ENCODE measurements around the gene IRAK1. TPM values are rescaled to one million over a fixed set of nuclear protein-coding genes. Genes with fewer than 3 reads are reported as not detected.

The IRAK1 gene
- total RNA-seq, 1 donor from 2014 or later: 43.1 TPM

GRCh38 chrX:154040863-154041262, 21.2 kb upstream of the IRAK1 start:
- DNase-seq (ENCODE audit: low spot score): peak; percentile 19

- DNase-seq (ENCODE audit: low spot score): peak; percentile 93
Observed at GRCh38 chrX:154040307-154040756, 20.6 kb upstream of the IRAK1 start.

GRCh38 chrX:154039577-154039976, 19.9 kb upstream of the IRAK1 start:
- no peak for DNase-seq (ENCODE audit: low spot score)

GRCh38 chrX:154038656-154039055, 19.0 kb upstream of the IRAK1 start:
- no peak for DNase-seq (ENCODE audit: low spot score)

- no peak for DNase-seq (ENCODE audit: low spot score)
Observed at GRCh38 chrX:154037754-154038153, 18.1 kb upstream of the IRAK1 start.

- DNase-seq (ENCODE audit: low spot score): no peak
Observed at GRCh38 chrX:154036513-154036912, 16.8 kb upstream of the IRAK1 start.

GRCh38 chrX:154033848-154034247, 14.1 kb upstream of the IRAK1 start:
- no peak for DNase-seq (ENCODE audit: low spot score)

GRCh38 chrX:154032653-154033052, 13.0 kb upstream of the IRAK1 start:
- DNase-seq (ENCODE audit: low spot score): no peak

- no peak for DNase-seq (ENCODE audit: low spot score)
Observed at GRCh38 chrX:154032160-154032559, 12.5 kb upstream of the IRAK1 start.

- DNase-seq (ENCODE audit: low spot score): no peak
Observed at GRCh38 chrX:154030715-154031305, 11.1 kb upstream of the IRAK1 start.

- DNase-seq (ENCODE audit: low spot score): no peak
Observed at GRCh38 chrX:154030266-154030665, 10.6 kb upstream of the IRAK1 start.

- DNase-seq (ENCODE audit: low spot score): no peak
Observed at GRCh38 chrX:154029439-154029838, 9.7 kb upstream of the IRAK1 start.

- no peak for DNase-seq (ENCODE audit: low spot score)
Observed at GRCh38 chrX:154028502-154029184, 8.9 kb upstream of the IRAK1 start.

- DNase-seq (ENCODE audit: low spot score): no peak
Observed at GRCh38 chrX:154027986-154028385, 8.3 kb upstream of the IRAK1 start.

GRCh38 chrX:154027022-154027402, 7.3 kb upstream of the IRAK1 start:
- DNase-seq (ENCODE audit: low spot score): no peak

GRCh38 chrX:154026136-154027021, 6.7 kb upstream of the IRAK1 start:
- no peak for DNase-seq (ENCODE audit: low spot score)

- DNase-seq (ENCODE audit: low spot score): no peak
Observed at GRCh38 chrX:154025230-154025629, 5.5 kb upstream of the IRAK1 start.

GRCh38 chrX:154024271-154024670, 4.6 kb upstream of the IRAK1 start:
- no peak for DNase-seq (ENCODE audit: low spot score)

GRCh38 chrX:154023276-154024000, 3.7 kb upstream of the IRAK1 start:
- DNase-seq (ENCODE audit: low spot score): no peak

GRCh38 chrX:154022108-154022507, 2.4 kb upstream of the IRAK1 start:
- DNase-seq (ENCODE audit: low spot score): no peak

GRCh38 chrX:154021131-154021611, 1.5 kb upstream of the IRAK1 start:
- DNase-seq (ENCODE audit: low spot score): peak; percentile 45
